NCI-H2081 (cell line): ENCODE results near the gene AOC2.
"Not testable (repeated sequence)": the region's sequence is repeated elsewhere in the genome, so short reads cannot be mapped to it uniquely, and the experiment has no call there.

Experiments used
- DNase-seq, 2 experiments: peaks; one replicate each; lab custom pipeline; 2025; lab: John Stamatoyannopoulos, UW

The AOC2 gene

GRCh38 chr17:42832213-42832933 lies 12.0 kb upstream of the AOC2 start:
- no peak for DNase-seq

DNA sequence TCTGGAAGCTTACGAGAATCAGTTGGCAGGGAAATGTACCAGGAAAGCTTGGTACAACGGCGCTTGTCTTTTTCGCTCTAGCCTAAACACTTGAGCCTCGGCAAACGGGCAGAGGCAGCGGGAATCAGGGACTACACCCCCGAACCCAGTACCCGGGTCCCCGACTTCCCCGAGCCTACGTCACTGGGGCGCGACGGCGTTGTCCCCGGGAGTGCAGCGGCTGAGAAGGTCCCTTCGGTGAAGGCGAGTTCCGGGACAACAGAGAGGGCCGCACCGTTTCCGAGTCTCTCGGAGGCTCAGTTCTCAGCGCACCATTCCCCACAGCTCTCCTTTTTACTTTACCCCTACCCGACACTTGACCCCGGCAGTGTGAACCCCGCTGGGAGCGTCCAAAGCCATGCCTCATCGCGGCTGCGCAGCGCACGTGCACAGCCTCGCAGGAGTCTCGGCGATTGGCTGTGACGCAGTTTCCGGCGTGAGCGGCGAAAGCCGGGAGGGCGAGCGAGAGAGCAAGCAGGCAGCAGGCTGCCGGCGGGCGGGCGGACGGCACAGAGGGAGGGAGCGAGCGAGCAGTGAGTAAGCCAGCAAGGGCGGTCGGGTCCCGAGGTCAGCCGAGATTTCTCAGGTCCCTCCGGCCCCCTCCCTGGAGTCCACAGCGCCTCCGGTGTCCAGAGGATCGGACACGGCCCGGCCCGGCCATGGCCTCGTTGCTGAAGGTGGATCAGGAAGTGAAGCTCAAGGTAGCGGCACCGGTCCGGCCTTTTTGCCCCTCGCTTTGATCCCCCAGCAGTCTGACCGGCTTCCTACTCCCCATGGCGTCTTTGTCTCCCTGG lies 11.2 kb upstream of the AOC2 start, which contains the start of gene PSME3:
TSS of gene PSME3 (plus strand) at position 464 of the 833 bp plus-strand sequence. CDS start at position 699, 235 bp downstream.
- DNase-seq = peak; percentile 85 to 93

GRCh38 chr17:42833767-42834422 lies 10.5 kb upstream of the AOC2 start:
- no peak for DNase-seq

- no peak for DNase-seq
Observed at GRCh38 chr17:42835732-42836131, 8.6 kb upstream of the AOC2 start.

DNA sequence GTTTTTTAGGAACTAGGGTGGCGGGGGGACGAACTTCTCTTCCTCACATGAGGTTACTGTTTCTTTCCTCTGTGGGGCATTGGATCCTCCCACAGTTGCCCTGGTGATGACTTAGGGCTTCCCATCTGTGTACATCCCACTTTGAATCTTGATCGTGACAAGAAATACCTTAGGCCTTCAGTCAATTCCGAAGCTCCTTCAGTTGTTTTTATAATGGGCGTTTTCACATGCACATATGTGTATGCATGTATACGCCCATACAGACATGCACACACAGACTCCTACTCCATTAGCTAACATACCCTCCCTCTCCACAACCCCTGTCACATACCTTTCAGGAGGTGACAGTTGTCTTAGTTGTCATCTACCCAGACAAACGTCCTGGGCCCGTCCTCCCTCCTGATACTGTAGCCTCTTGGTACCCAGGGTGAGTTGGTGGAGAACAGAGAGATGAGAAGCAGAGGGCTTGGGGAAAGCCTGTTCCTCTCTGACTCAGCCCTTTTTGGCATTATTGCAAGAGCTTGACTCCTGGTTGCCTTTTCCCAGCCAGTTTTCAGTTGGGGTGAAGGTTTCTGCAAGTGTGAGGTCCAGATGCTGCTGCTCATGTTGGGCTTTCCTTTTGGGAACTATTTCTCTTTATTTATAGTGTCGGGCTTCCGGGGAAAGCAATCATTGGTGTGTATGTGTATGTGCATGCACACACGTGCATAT lies 2.2 kb upstream of the AOC2 start:
- DNase-seq = no peak

GRCh38 chr17:42843358-42843934 lies 934 bp upstream of the AOC2 start:
- DNase-seq = peak; percentile 65 to 71

- DNase-seq = no peak
Observed at GRCh38 chr17:42844761-42845555, 578 bp downstream of the AOC2 start.

GRCh38 chr17:42845556-42845917 lies 1.2 kb downstream of the AOC2 start:
- no peak for DNase-seq

DNA sequence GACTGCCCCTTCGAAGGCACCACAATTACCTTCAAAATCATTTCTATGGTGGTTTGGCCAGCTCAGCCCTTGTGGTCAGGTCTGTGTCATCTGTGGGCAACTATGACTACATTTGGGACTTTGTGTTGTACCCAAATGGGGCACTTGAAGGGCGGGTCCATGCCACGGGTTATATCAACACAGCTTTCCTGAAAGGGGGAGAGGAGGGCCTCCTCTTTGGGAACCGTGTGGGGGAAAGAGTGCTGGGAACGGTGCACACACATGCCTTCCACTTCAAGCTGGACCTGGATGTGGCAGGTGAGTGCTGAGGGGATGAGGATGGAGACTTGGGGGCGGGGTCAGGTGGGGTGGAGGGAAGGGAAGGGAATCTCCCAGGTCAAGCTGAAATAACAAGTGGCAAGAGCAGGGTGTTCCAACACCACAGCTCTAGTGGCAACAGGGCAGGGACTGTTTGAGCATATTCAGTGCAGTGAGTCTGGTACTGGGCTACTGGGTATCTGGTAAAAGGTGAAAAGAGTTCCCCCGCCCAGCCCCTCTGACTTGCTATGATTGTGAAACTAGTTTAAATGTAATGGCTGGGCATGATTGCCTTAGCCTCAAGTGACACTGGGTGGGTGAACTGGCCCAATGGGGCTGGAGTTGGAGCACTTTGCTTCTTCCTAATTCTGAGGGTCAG lies 1.7 kb downstream of the AOC2 start:
- DNase-seq = no peak

DNA sequence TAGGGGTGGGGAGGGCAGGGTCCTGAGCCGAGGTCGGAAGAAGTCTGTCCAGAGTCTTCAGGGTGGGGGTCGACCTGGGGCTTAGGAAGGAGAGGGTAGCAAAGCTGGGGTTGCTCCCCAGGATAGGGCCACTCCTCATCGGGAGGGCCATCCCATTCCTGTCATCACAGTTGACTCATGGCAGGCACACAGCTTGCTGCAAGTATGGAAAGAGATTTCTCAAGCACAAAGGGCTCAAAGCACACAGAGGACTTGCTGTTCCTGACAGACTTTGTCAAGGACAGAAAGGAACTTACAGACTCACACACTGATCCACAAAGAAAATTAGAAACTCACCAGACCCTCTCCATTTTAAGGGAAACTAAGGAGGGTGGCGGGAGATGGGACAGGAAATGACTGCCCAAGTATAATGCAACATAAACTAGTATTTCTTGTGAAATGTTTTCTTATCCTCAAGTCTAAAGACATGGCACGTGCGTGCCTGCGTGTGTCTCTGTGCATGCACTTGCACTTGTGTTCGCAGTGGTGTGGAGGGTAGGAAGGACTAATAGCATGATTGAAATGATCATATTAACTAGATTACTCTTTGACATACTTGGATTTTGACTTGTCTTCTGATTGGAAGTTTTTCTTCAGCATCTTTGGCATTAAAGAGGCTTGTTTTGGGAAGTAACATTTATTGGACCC lies 2.4 kb downstream of the AOC2 start:
- DNase-seq = no peak

DNA sequence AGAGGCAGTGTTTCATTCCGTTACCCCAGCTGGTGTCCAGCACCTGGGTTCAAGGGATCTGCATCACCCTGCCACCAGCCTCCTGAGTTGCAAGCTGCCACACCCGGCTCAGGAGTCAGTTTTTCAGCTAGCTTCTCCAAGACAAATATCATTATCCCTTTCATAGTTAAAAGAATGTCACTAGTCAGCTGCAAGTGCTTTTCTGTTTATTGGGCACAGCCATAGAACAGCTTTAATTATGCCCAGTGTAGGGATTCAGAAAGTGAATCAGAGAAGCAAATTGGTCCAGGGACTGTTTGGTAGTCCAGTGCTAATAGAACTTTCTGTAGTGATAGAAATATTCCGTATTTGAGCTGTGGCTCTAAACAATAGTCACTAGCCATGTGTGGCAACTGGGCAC lies 3.7 kb downstream of the AOC2 start:
- DNase-seq = no peak

DNA sequence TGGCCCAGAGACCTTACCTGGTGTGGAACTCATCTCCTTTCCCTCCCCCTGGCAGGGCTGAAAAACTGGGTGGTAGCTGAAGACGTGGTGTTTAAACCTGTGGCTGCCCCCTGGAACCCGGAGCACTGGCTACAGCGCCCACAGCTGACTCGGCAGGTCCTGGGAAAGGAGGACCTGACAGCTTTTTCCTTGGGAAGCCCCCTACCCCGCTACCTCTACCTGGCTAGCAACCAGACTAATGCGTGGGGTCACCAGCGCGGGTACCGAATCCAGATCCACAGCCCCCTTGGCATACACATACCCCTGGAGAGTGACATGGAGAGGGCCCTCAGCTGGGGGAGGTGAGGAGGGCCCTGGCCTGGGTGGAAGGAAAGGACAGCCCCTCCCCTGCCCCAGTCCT lies 4.7 kb downstream of the AOC2 start:
- no peak for DNase-seq

GRCh38 chr17:42849451-42850181 lies 5.2 kb downstream of the AOC2 start:
- DNase-seq = no peak

GRCh38 chr17:42850954-42851353 lies 6.6 kb downstream of the AOC2 start, which contains the start of gene AOC3:
TSS of gene AOC3 (plus strand) at chr17:42851199. CDS start at chr17:42851344, 145 bp downstream.
- no peak for DNase-seq

DNA sequence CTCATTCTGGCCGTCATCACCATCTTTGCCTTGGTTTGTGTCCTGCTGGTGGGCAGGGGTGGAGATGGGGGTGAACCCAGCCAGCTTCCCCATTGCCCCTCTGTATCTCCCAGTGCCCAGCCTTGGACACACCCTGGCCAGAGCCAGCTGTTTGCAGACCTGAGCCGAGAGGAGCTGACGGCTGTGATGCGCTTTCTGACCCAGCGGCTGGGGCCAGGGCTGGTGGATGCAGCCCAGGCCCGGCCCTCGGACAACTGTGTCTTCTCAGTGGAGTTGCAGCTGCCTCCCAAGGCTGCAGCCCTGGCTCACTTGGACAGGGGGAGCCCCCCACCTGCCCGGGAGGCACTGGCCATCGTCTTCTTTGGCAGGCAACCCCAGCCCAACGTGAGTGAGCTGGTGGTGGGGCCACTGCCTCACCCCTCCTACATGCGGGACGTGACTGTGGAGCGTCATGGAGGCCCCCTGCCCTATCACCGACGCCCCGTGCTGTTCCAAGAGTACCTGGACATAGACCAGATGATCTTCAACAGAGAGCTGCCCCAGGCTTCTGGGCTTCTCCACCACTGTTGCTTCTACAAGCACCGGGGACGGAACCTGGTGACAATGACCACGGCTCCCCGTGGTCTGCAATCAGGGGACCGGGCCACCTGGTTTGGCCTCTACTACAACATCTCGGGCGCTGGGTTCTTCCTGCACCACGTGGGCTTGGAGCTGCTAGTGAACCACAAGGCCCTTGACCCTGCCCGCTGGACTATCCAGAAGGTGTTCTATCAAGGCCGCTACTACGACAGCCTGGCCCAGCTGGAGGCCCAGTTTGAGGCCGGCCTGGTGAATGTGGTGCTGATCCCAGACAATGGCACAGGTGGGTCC lies 7.2 kb downstream of the AOC2 start:
- DNase-seq = not testable (repeated sequence)

GRCh38 chr17:42852351-42852750 lies 8.0 kb downstream of the AOC2 start:
- DNase-seq = no peak

DNA sequence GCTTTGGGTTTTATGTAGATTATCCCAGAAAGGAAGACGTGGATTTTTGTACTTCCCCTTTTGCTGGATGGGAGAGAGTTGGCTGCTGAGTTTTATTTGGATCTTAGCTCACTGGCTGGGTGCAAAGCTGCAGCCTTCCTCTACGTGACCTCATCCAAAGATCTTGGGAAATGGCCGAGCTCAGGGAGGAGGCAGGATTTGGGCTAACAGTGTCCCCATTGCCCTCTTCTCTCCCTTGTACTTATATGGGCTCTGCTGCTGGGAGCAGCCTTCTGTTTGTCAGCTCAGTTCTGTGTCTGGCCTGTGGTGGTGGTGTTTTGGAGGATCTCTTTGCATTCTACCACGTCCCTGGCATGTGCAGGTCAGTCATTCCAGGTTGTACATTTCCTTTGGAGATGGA lies 8.6 kb downstream of the AOC2 start:
- DNase-seq = no peak

DNA sequence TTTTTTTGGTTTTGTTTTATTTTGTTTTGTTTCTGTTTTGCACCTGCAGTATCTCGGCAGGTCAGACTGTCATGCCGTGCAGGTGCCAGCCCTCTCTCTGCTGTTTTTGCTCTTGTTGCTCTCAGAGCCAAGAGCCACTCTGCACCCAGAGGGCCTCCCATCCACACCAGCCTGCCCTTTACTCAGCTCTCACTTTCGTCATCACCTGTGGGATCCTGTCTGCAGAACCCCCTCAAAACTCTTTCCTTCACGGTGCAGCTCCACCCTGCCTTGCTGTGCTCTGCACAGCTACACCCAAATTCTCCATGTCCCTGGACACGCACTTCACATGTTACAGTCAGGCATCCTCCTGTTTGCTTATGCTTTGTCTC lies 9.2 kb downstream of the AOC2 start:
- no peak for DNase-seq
